K562 (cell line): Measurements from ENCODE around the gene OR10R2. TPM values are rescaled to one million over a fixed set of nuclear protein-coding genes. Genes with fewer than 3 reads are reported as not detected.
A peak's percentile ranks its signal among the peaks of the same experiment; 100 is the strongest.

Experiments
- ATAC-seq: fragments of 200-7000 bp; cut with Tn5 transposase; 3 replicates; pipeline ENCODE4 v1.9.1; 2020; ENCODE audit warnings: moderate library complexity
- BruUV-seq: library from RNA; stranded (reverse); fragments of 400-500 nt; replicated peaks from 2 replicates; lab custom pipeline; 2021; lab: Mats Ljungman, UMichigan
- CTCF ChIA-PET: fragments of 300-600 bp; formaldehyde crosslinking; extraction: SDS; loops from one replicate; lab custom pipeline; 2021; ENCODE audit warnings: low intra/inter-chr PET ratio; lab: Yijun Ruan, JAX
- POLR2A ChIA-PET: fragments of 300-600, 350-650 bp; sonication (Branson Sonifier 250); formaldehyde crosslinking; extraction: SDS; loops from one replicate; lab custom pipeline; 2021; ENCODE audit warnings: antibody characterized with exemption, inconsistent platforms; lab: Yijun Ruan, JAX
- DNase-seq, 4 experiments: peaks; one replicate each; pipeline versions ENCODE4 v3.0.0 to v3.0.0-alpha.2; 2011 to 2018; ENCODE audit warnings: low spot score in 3 of 4, mixed read lengths in 3 of 4; ENCODE audit errors: extremely low read depth in 1 of 4
- FAIRE-seq: peaks from 2 replicates; lab custom pipeline; 2011; peaks lifted over from hg19 to GRCh38; lab: Jason Lieb, UNC
- H2AFZ ChIP-seq: 2 replicates; pipeline ENCODE4 v1.6.0; 2011; ENCODE audit warnings: low read depth, low read length, control low read depth, inconsistent platforms
- H3K27ac ChIP-seq: fragments of 200-600 bp; 3 replicates; pipeline ENCODE4 v1.8.0; 2011; ENCODE audit warnings: low read depth, mild to moderate bottlenecking, control low read depth, inconsistent platforms, low read length, moderate library complexity, mixed read lengths; ENCODE audit errors: extremely low read depth
- H3K27me3 ChIP-seq, 2 experiments: fragments of 300-600 bp in 1 of 2; 2 replicates in 1 of 2; 3 replicates in 1 of 2; pipeline versions ENCODE4 v1.6.0 to v1.8.0; 2011; ENCODE audit warnings: inconsistent platforms in 2 of 2, low read length in 2 of 2, mild to moderate bottlenecking in 1 of 2, mixed read lengths in 1 of 2, moderate library complexity in 1 of 2; ENCODE audit not compliant: control insufficient read depth in 2 of 2, insufficient read depth in 2 of 2
- H3K36me3 ChIP-seq: fragments of 300-600 bp; 3 replicates; pipeline ENCODE4 v1.8.0; 2011; ENCODE audit warnings: mild to moderate bottlenecking, low read length, inconsistent platforms; ENCODE audit not compliant: control insufficient read depth, insufficient read depth
- H3K4me1 ChIP-seq, 2 experiments: fragments of 200-600 bp in 1 of 2; replicated peaks in 1 of 2; 2 replicates in 1 of 2; 3 replicates in 1 of 2; pipeline versions ENCODE4 v1.5.1 to v1.8.0; 2011; ENCODE audit warnings: inconsistent platforms in 2 of 2, low read length in 2 of 2, mild to moderate bottlenecking in 1 of 2, mixed read lengths in 1 of 2, moderate library complexity in 1 of 2; ENCODE audit not compliant: control insufficient read depth in 2 of 2, insufficient read depth in 2 of 2
- H3K4me2 ChIP-seq: 2 replicates; pipeline ENCODE4 v1.6.1; 2011; ENCODE audit warnings: low read length, control low read depth, inconsistent platforms, mixed read lengths; ENCODE audit not compliant: insufficient read depth
- H3K4me3 ChIP-seq: fragments of 200-600 bp; sonication (generic), shearing (Covaris generic); 2 replicates; pipeline ENCODE4 v1.5.1; 2016; ENCODE audit warnings: control low read depth, inconsistent platforms
- H3K79me2 ChIP-seq: fragments of 200-600 bp; 3 replicates; pipeline ENCODE4 v1.8.0; 2011; ENCODE audit warnings: low read length, inconsistent platforms; ENCODE audit not compliant: control insufficient read depth, insufficient read depth
- H3K9ac ChIP-seq, 2 experiments: 2 replicates each; pipeline versions ENCODE4 v1.6.0 to v1.6.1; 2011; ENCODE audit warnings: low read depth in 2 of 2, low read length in 2 of 2, control low read depth in 1 of 2, inconsistent platforms in 1 of 2, mild to moderate bottlenecking in 1 of 2, mixed read lengths in 1 of 2; ENCODE audit not compliant: insufficient read depth in 1 of 2
- H3K9me1 ChIP-seq: one replicate; pipeline ENCODE4 v1.6.0; 2011; ENCODE audit warnings: inconsistent platforms, mild to moderate bottlenecking, low read length, moderate library complexity; ENCODE audit not compliant: control insufficient read depth, insufficient read depth
- H3K9me3 ChIP-seq: replicated peaks from 2 replicates; pipeline ENCODE4 v1.5.1; 2011; ENCODE audit warnings: low read depth, low read length, inconsistent platforms; ENCODE audit not compliant: control insufficient read depth, insufficient read depth
- H4K20me1 ChIP-seq: replicated peaks from 2 replicates; pipeline ENCODE4 v1.6.1; 2011; ENCODE audit warnings: low read length, inconsistent platforms, mixed read lengths; ENCODE audit not compliant: control insufficient read depth, insufficient read depth
- RAD21 ChIP-seq, 2 experiments: fragments of 250-450 bp in 1 of 2; fragments of 450-650 bp in 1 of 2; sonication (Bioruptor Pico) in 1 of 2; formaldehyde crosslinking in 1 of 2; IDR thresholded peaks in 1 of 2; conservative IDR thresholded peaks in 1 of 2; 2 replicates each; pipeline versions ENCODE4 v1.4.0 to v1.8.0; 2020 to 2022; ENCODE audit warnings: mild to moderate bottlenecking in 2 of 2, moderate library complexity in 1 of 2
- WGBS: fragments of 100-300 bp; shearing (Covaris generic); methylation state at CpG from one replicate; pipeline ENCODE4 v1.1.6; 2016; ENCODE audit warnings: low coverage, mixed read lengths; ENCODE audit not compliant: insufficient coverage; ENCODE audit errors: missing lambda C conversion rate; 5-methylcytosine and 5-hydroxymethylcytosine counted together
- in situ Hi-C: fragments of 300-500 bp; cut with MboI; formaldehyde crosslinking; loops from 4 replicates; pipeline ENCODE4 v1.15.0; 2018; ENCODE audit warnings: inconsistent platforms, mixed read lengths
- intact Hi-C: fragments of 100-400 bp; cut with micrococcal nuclease; formaldehyde crosslinking; loops from 2 replicates; pipeline ENCODE4 v1.14.2; 2022
- polyA plus RNA-seq, 8 experiments: library from polyadenylated mRNA; depleted of rRNA in 4 of 8; stranded (reverse) in 5 of 8; unstranded in 3 of 8; fragments of >200 nt; fragmentation: Nextera tagmentation in 2 of 8; fragmentation: Illumina TruSeq in 1 of 8; extraction: Ambion mirVana in 2 of 8; extraction: Trizol in 1 of 8; gene quantifications; 2 replicates each; pipeline versions ENCODE4 v1.2.1 to v1.2.3, GENCODE V29; 2011 to 2014; ENCODE audit warnings: inconsistent platforms in 1 of 8, missing spikeins in 1 of 8
- total RNA-seq, 7 experiments: library from RNA; depleted of rRNA in 6 of 7; stranded (reverse); fragments of >200 nt in 6 of 7; fragmentation: Illumina TruSeq in 2 of 7; extraction: Trizol in 2 of 7; gene quantifications; 2 replicates each; pipeline versions ENCODE4 v1.2.1 to v1.2.3, GENCODE V29; 2011 to 2021; ENCODE audit warnings: low replicate concordance in 1 of 7
- TF ChIP-seq, protein P1 (sequence below): fragments of 450-650 bp; formaldehyde crosslinking; IDR thresholded peaks from 2 replicates; pipeline ENCODE4 v1.4.0; 2020; ENCODE audit warnings: mild to moderate bottlenecking, mixed read lengths
- TF ChIP-seq, protein P2 (sequence below), 3 experiments: IDR thresholded peaks in 2 of 3; conservative IDR thresholded peaks in 1 of 3; 2 replicates each; pipeline ENCODE4 v1.5.1; 2011 to 2012; ENCODE audit warnings: low read length in 3 of 3, mild to moderate bottlenecking in 3 of 3, control low read depth in 2 of 3, improper control_type of control experiment in 1 of 3, inconsistent platforms in 1 of 3, low read depth in 1 of 3, mixed read lengths in 1 of 3, moderate library complexity in 1 of 3; ENCODE audit not compliant: insufficient read depth in 2 of 3

OR10R2 gene
- total and polyA plus RNA-seq, 9 of the 15 experiments (the other 6 are each of a cell fraction or from before 2014, with no cell fraction given): not detected

DNA sequence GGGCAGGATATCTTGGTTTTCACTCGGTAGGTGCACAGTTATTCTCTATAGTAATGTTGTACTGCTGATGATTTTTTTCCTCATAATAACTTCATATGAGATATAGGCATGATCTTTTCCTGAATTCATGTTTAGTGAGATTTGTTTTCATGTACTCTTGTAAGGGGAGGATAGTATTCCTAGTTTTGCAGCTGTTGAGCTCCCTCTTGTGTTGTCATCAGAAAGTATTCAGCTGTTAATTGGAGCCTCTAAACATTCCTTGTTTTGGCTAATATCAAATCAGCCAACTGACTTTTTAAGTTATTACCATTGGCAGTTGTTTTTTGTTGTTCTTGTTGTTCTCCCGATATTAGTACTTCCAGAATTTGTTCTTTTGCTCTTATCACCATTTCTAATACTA, 24.4 kb downstream of the OR10R2 start:
- in situ Hi-C loops: no loop called here

More for the DNA sequence above, 24.4 kb downstream of the OR10R2 start:
- H3K4me3 ChIP-seq: no peak overlapping the region
- POLR2A ChIA-PET: interaction anchor here (0.6 kb wide), 1 partner anchor 514 kb away, joined by 4 read pairs; no protein-coding TSS in a partner anchor
- no peaks in the 10 kb centered on the region for H3K4me1 ChIP-seq
- peak in 2 of 4 experiments; percentile 6 to 9 for DNase-seq
- WGBS: 0% methylated on average over 2 of the region's 2 CpGs
- no peak overlapping the region for H3K27ac ChIP-seq
- no peak overlapping the region for H3K4me2 ChIP-seq
- peak; percentile 11 for FAIRE-seq
- H3K27me3 ChIP-seq: no peaks in the 10 kb centered on the region
- no peaks in the 10 kb centered on the region for H4K20me1 ChIP-seq
- TF ChIP-seq, protein P1, sequence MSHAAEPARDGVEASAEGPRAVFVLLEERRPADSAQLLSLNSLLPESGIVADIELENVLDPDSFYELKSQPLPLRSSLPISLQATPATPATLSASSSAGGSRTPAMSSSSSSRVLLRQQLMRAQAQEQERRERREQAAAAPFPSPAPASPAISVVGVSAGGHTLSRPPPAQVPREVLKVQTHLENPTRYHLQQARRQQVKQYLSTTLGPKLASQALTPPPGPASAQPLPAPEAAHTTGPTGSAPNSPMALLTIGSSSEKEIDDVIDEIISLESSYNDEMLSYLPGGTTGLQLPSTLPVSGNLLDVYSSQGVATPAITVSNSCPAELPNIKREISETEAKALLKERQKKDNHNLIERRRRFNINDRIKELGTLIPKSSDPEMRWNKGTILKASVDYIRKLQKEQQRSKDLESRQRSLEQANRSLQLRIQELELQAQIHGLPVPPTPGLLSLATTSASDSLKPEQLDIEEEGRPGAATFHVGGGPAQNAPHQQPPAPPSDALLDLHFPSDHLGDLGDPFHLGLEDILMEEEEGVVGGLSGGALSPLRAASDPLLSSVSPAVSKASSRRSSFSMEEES (CRISPR knock-in tag): no peak
- TF ChIP-seq, protein P2, sequence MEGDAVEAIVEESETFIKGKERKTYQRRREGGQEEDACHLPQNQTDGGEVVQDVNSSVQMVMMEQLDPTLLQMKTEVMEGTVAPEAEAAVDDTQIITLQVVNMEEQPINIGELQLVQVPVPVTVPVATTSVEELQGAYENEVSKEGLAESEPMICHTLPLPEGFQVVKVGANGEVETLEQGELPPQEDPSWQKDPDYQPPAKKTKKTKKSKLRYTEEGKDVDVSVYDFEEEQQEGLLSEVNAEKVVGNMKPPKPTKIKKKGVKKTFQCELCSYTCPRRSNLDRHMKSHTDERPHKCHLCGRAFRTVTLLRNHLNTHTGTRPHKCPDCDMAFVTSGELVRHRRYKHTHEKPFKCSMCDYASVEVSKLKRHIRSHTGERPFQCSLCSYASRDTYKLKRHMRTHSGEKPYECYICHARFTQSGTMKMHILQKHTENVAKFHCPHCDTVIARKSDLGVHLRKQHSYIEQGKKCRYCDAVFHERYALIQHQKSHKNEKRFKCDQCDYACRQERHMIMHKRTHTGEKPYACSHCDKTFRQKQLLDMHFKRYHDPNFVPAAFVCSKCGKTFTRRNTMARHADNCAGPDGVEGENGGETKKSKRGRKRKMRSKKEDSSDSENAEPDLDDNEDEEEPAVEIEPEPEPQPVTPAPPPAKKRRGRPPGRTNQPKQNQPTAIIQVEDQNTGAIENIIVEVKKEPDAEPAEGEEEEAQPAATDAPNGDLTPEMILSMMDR (IDR thresholded peaks at IDR 0.05 in 2 of 3, conservative IDR thresholded peaks at IDR 0.05 in 1 of 3; ENCODE audit: insufficient read depth in 2 of 3, low read depth in 1 of 3, low read length in 3 of 3): peak in 1 of 3 experiments; percentile 43; a peak in 3 of 6 replicates
- peak in 1 of 2 experiments; percentile 57; a peak in 2 of 4 replicates for TF ChIP-seq RAD21 (CRISPR knock-in tag; conservative IDR thresholded peaks at IDR 0.05 in 1 of 2, IDR thresholded peaks at IDR 0.05 in 1 of 2)
- TF ChIP-seq, all 486 proteins: peak for 2
- H2AFZ ChIP-seq: no peak overlapping the region
- ATAC-seq: peak; percentile 49; the same call in 2 of the 3 replicates
- CTCF ChIA-PET: interaction anchor here (1.4 kb wide), 1 partner anchor 293 kb away, joined by 4 read pairs; no protein-coding TSS in a partner anchor
- no peaks in the 10 kb centered on the region for H3K9me1 ChIP-seq
- no TSS peak for BruUV-seq
- no peaks in the 10 kb centered on the region for H3K79me2 ChIP-seq
- H3K36me3 ChIP-seq: no peaks in the 10 kb centered on the region
- no peaks in the 10 kb centered on the region for H3K9me3 ChIP-seq
- no peak overlapping the region for H3K9ac ChIP-seq
- intact Hi-C loops: loop anchor here (2.0 kb wide), 1 partner anchor 294 kb away; no protein-coding TSS in a partner anchor
